ENCODE results near the gene ENPP5. TPM values are rescaled to one million over a fixed set of nuclear protein-coding genes. Genes with fewer than 3 reads are reported as not detected.

The ENPP5 gene
- total and polyA plus RNA-seq, 2 of the 4 experiments (the other 2 are of a cell fraction): under 0.01 TPM; not detected in 1

- dilution Hi-C loops (cut with HindIII; ENCODE audit: low sequenced_read_pairs, unreplicated experiment): no loop called here
- no peak for TF ChIP-seq RCOR1 (IDR thresholded peaks at IDR 0.05; ENCODE audit: insufficient replicate concordance, low read length)
- TF ChIP-seq ELK1 (IDR thresholded peaks at IDR 0.05; ENCODE audit: borderline replicate concordance, low read depth, low read length): no peak
- no peak for TF ChIP-seq RAD21 (IDR thresholded peaks at IDR 0.05; ENCODE audit: low read length)
- TF ChIP-seq MAZ (IDR thresholded peaks at IDR 0.05; ENCODE audit: borderline replicate concordance, low read depth, low read length): no peak
- TF ChIP-seq MXI1 (IDR thresholded peaks at IDR 0.05; ENCODE audit: borderline replicate concordance, low read depth, low read length): no peak
- no peak for TF ChIP-seq MAFK (IDR thresholded peaks at IDR 0.05; ENCODE audit: low read depth, low read length)
- no peak for TF ChIP-seq CTCF (conservative IDR thresholded peaks at IDR 0.05; ENCODE audit: low read depth, low read length)
- TF ChIP-seq BHLHE40 (IDR thresholded peaks at IDR 0.05; ENCODE audit: low read depth, low read length): no peak
- no peak for TF ChIP-seq CHD1 (IDR thresholded peaks at IDR 0.05; ENCODE audit: low read depth, low read length)
- no peak for TF ChIP-seq SMC3 (IDR thresholded peaks at IDR 0.05; ENCODE audit: low read depth, low read length)
- no peak for TF ChIP-seq POLR2A (IDR thresholded peaks at IDR 0.05; ENCODE audit: low read depth, low read length)
- no peak for TF ChIP-seq RFX5 (IDR thresholded peaks at IDR 0.05; ENCODE audit: low read depth, low read length)
- no peak for TF ChIP-seq CEBPB (IDR thresholded peaks at IDR 0.05; ENCODE audit: low read depth, low read length)
- no peak for TF ChIP-seq FOS (IDR thresholded peaks at IDR 0.05; ENCODE audit: low read depth, low read length)
- no peak for TF ChIP-seq USF2 (IDR thresholded peaks at IDR 0.05; ENCODE audit: low read depth, low read length)
Observed at GRCh38 chr6:46129629-46130511, 40.9 kb downstream of the ENPP5 start, which contains the start of gene ENPP4. TSS of gene ENPP4 (plus strand) at chr6:46129989. CDS start at chr6:46139584, 9,595 bp downstream.

More at GRCh38 chr6:46129629-46130511, 40.9 kb downstream of the ENPP5 start, which contains the start of gene ENPP4:
- H2BK120ac ChIP-seq (ENCODE audit: low read depth, low read length): no peak within 1 kb of the TSS
- DNase-seq (peak; percentile 23), ATAC-seq (ENCODE audit: low read depth) (peak; percentile 90)
- no peak within 1 kb of the TSS for H3K18ac ChIP-seq (ENCODE audit: low read depth, low read length)
- no peak within 1 kb of the TSS for H3K4me2 ChIP-seq (ENCODE audit: low read depth, low read length)
- H3K36me3 ChIP-seq (ENCODE audit: control insufficient read depth, insufficient read depth, low read length): no peaks in the 10 kb centered on the region
- no peaks in the 10 kb centered on the region for H4K20me1 ChIP-seq (ENCODE audit: insufficient read depth, low read length)
- peaks cover 5% of the 10 kb centered on the region for H3K27me3 ChIP-seq (ENCODE audit: control insufficient read depth, insufficient read depth, low read length)
- H2AK9ac ChIP-seq (replicated peaks; ENCODE audit: low read depth, low read length, poor library complexity): no peak within 1 kb of the TSS
- H3K9ac ChIP-seq (ENCODE audit: low read depth, low read length): no peak within 1 kb of the TSS
- H3K9me1 ChIP-seq (ENCODE audit: insufficient read depth, low read length): no peaks in the 10 kb centered on the region
- no peaks in the 10 kb centered on the region for H3K9me3 ChIP-seq (ENCODE audit: control insufficient read depth, insufficient read depth, low read length)
- no peak within 1 kb of the TSS for H3K27ac ChIP-seq (ENCODE audit: insufficient read depth, low read length)
- no peak within 1 kb of the TSS for H3K4ac ChIP-seq (ENCODE audit: low read depth, low read length)
- no peak within 1 kb of the TSS for H4K91ac ChIP-seq (ENCODE audit: insufficient read depth, low read depth, low read length)
- H2BK15ac ChIP-seq (ENCODE audit: low read depth, low read length): no peak within 1 kb of the TSS
- H2AFZ ChIP-seq (replicated peaks; ENCODE audit: low read length, poor library complexity): peak within 1 kb of the TSS; percentile 67
- H4K8ac ChIP-seq (ENCODE audit: low read depth in 2 of 2, low read length in 2 of 2): no peak within 1 kb of the TSS
- intact Hi-C loops (cut with micrococcal nuclease) (no loop called here), in situ Hi-C loops (cut with MboI; ENCODE audit: low sequenced_read_pairs) (no loop called here)
- no peak within 1 kb of the TSS for H2BK5ac ChIP-seq (ENCODE audit: low read depth, low read length, poor library complexity, severe bottlenecking)
- no peak within 1 kb of the TSS for H3K56ac ChIP-seq (ENCODE audit: extremely low read depth, insufficient read depth, low read length)
- no peak within 1 kb of the TSS for H2BK20ac ChIP-seq (ENCODE audit: low read depth, low read length)
- H3K79me1 ChIP-seq (ENCODE audit: low read depth in 1 of 2, low read length in 2 of 2): no peaks in the 10 kb centered on the region
- H3K4me3 ChIP-seq (ENCODE audit: insufficient read depth, low read depth, low read length): peak within 1 kb of the TSS; percentile 7; the same call in 1 of the 2 replicates
- WGBS, 2 experiments (ENCODE audit: extremely low coverage in 2 of 2, insufficient read length in 1 of 2): 1% methylated on average over 10 of the region's 61 CpGs; no CpG with 5 or more reads in 1 of the 2 experiments
- CTCF ChIA-PET: no interaction called here
- no TSS peak for BruUV-seq (replicated peaks)
- no peak within 1 kb of the TSS for H3K23ac ChIP-seq (ENCODE audit: low read depth, low read length)
- H2AK5ac ChIP-seq (ENCODE audit: low read depth, low read length): no peak within 1 kb of the TSS
- POLR2A ChIA-PET (ENCODE audit: unreplicated experiment): no interaction called here
- H3K4me1 ChIP-seq (ENCODE audit: control insufficient read depth, insufficient read depth, low read length): no peaks in the 10 kb centered on the region
- no peak within 1 kb of the TSS for H4K5ac ChIP-seq (ENCODE audit: low read depth, low read length)
- no peak within 1 kb of the TSS for H3K14ac ChIP-seq (replicated peaks; ENCODE audit: low read depth, low read length)
